OCI-LY3 (cell line): ENCODE results near the gene SCARF1.
A peak's percentile ranks its signal among the peaks of the same experiment; 100 is the strongest.

ENCODE experiments used
- H2AFZ ChIP-seq: fragments of 200-600, 300-600 bp; shearing (Covaris generic); 2 replicates; pipeline ENCODE4 v1.6.0; 2014; ENCODE audit warnings: antibody characterized with exemption, low read depth, low read length
- H3K27ac ChIP-seq: fragments of 200-600, 300-600 bp; sonication (generic); 2 replicates; pipeline ENCODE4 v1.5.1; 2014; ENCODE audit warnings: mild to moderate bottlenecking, low read length, moderate library complexity, mixed read lengths
- H3K27me3 ChIP-seq: fragments of 200-600, 300-600 bp; sonication (generic); 2 replicates; pipeline ENCODE4 v1.6.1; 2014; ENCODE audit warnings: low read depth, low read length, mixed read lengths
- H3K36me3 ChIP-seq: fragments of 200-600, 300-600 bp; sonication (generic); replicated peaks from 2 replicates; pipeline ENCODE3; 2014; ENCODE audit warnings: low read depth, low read length, mixed read lengths
- H3K4me1 ChIP-seq: fragments of 300-600, 200-600 bp; sonication (generic); 2 replicates; pipeline ENCODE4 v1.6.1; 2014; ENCODE audit warnings: low read length, mixed read lengths
- H3K4me2 ChIP-seq: fragments of 200-600, 300-600 bp; sonication (generic); 2 replicates; pipeline ENCODE4 v1.6.1; 2014; ENCODE audit warnings: low read length, mixed read lengths
- H3K4me3 ChIP-seq: fragments of 300-600, 200-600 bp; sonication (generic); 2 replicates; pipeline ENCODE4 v1.5.1; 2014; ENCODE audit warnings: antibody characterized with exemption, mild to moderate bottlenecking, low read length, moderate library complexity
- H3K79me2 ChIP-seq: fragments of 300-600, 200-600 bp; shearing (Covaris generic); 2 replicates; pipeline ENCODE4 v1.6.1; 2014; ENCODE audit warnings: mild to moderate bottlenecking, low read length, mixed read lengths
- H3K9ac ChIP-seq: fragments of 300-600, 200-600 bp; shearing (Covaris generic); 2 replicates; pipeline ENCODE4 v1.6.0; 2014; ENCODE audit warnings: mild to moderate bottlenecking, low read length, moderate library complexity
- H3K9me3 ChIP-seq: fragments of 200-600, 300-600 bp; shearing (Covaris generic); 2 replicates; pipeline ENCODE4 v1.6.1; 2014; ENCODE audit warnings: low read length, mixed read lengths; ENCODE audit not compliant: insufficient read depth
- H4K20me1 ChIP-seq: fragments of 200-600, 300-600 bp; sonication (generic); 2 replicates; pipeline ENCODE4 v1.6.1; 2016; ENCODE audit warnings: low read length, mixed read lengths; ENCODE audit not compliant: insufficient read depth
- EZH2phosphoT487 ChIP-seq: fragments of 200-600 bp; shearing (Covaris generic); IDR thresholded peaks from 2 replicates; pipeline ENCODE4 v1.6.1; 2018; ENCODE audit warnings: antibody characterized with exemption, mixed run types, low read depth
- TF ChIP-seq, protein P1 (sequence below): fragments of 200-600, 300-600 bp; sonication (generic); IDR thresholded peaks from 2 replicates; pipeline ENCODE4 v1.5.1; 2014; ENCODE audit warnings: antibody characterized with exemption, low read length, low read depth

SCARF1 gene

DNA sequence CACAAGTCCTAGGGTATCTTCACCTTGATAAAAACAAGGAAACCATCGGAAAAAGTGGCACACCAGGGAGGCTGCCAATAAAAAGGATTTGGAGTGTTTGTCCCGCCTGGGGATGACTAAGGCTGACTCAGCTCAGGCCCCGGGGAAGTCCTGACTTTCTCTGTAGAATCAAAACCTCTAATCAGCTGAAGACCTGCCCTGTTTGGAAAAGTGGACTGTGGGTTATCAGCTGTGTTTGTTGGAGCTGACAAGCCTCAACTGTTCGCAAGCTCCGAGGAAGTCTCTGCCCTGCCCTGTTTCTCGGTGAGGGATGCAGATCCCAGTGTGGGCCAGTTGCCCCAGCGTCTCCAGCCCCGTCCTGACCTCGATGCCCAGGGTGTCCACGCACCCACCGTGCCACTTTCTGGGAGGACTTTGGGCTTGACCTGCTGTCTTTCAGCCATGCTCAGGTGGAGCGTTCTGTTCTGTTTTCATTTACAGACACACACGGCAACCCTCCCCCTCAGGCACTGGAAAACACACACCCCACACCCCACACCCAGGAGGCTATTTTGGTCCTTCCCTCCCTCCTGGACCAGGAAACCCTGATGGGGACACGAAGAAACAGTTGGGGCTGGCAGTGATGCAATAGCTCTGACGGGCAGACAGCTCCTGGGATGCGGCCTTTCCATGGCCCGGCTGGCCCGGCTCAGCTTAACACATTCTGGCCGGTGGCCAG, 55.3 kb downstream of the SCARF1 start:
- no peak for TF ChIP-seq EZH2phosphoT487
- TF ChIP-seq, protein P1, sequence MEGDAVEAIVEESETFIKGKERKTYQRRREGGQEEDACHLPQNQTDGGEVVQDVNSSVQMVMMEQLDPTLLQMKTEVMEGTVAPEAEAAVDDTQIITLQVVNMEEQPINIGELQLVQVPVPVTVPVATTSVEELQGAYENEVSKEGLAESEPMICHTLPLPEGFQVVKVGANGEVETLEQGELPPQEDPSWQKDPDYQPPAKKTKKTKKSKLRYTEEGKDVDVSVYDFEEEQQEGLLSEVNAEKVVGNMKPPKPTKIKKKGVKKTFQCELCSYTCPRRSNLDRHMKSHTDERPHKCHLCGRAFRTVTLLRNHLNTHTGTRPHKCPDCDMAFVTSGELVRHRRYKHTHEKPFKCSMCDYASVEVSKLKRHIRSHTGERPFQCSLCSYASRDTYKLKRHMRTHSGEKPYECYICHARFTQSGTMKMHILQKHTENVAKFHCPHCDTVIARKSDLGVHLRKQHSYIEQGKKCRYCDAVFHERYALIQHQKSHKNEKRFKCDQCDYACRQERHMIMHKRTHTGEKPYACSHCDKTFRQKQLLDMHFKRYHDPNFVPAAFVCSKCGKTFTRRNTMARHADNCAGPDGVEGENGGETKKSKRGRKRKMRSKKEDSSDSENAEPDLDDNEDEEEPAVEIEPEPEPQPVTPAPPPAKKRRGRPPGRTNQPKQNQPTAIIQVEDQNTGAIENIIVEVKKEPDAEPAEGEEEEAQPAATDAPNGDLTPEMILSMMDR, result no peak
- Histone ChIP-seq H3K79me2 (no peaks in the 10 kb centered on the region), H3K4me2 (peak overlapping the region; percentile 44), H4K20me1 (no peaks in the 10 kb centered on the region), H3K36me3 (no peaks in the 10 kb centered on the region), H2AFZ (no peak overlapping the region; the same call in 1 of the 2 replicates), H3K4me3 (0 out of 2 replicates have a peak overlapping the region, but pooled peaks have one; percentile 21), H3K9me3 (no peaks in the 10 kb centered on the region), H3K27ac (no peak overlapping the region), H3K4me1 (peaks cover 44% of the 10 kb centered on the region), H3K9ac (peak overlapping the region; percentile 11; the same call in 1 of the 2 replicates), H3K27me3 (no peaks in the 10 kb centered on the region)

DNA sequence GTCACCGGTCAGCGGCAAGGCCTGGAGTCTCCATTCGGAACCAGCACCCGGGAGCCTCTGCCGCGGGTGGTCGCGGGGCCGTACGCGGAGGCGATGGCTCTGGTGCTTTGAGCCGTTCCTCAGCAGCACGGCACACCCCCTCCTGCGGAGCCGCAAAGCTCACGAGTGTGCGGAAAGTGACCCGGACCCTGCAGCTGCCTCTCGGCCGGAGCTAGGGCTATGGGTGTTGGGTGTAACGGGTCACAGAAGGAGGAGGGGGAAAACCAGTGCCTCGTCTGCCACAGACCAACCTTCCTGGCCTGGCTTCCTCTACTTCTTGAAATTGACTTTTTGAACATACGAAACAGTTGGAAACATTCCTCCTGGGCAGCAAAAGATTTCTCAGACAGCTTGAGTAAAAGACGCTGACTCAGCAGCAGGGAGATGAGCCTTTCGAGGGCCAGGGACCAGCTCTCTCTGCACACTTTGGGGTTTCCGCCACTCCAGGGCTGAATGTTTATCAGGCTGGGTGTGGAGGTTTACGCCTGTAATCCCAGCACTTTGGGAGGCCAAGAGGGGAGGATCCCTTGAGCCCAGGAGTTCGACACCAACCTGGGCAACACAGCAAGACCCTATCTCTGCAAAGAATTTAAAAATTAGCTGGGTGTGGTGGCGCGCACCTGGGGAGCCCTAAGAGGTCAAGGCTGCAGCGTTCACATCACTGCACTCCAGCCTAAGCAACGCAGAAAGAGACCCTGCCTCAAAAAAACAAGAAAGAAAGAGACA, 56.5 kb downstream of the SCARF1 start:
- no peaks in the 10 kb centered on the region for H3K36me3 ChIP-seq
- no peaks in the 10 kb centered on the region for H3K9me3 ChIP-seq
- no peak overlapping the region for H2AFZ ChIP-seq
- no peak overlapping the region for H3K27ac ChIP-seq
- H3K27me3 ChIP-seq, result no peaks in the 10 kb centered on the region
- peaks cover 40% of the 10 kb centered on the region for H3K4me1 ChIP-seq
- no peak overlapping the region for H3K4me2 ChIP-seq
- no peak overlapping the region for H3K9ac ChIP-seq
- H3K79me2 ChIP-seq, result no peaks in the 10 kb centered on the region
- H3K4me3 ChIP-seq, result no peak overlapping the region
- H4K20me1 ChIP-seq, result no peaks in the 10 kb centered on the region
- TF ChIP-seq, protein P1, result no peak
- no peak for TF ChIP-seq EZH2phosphoT487

DNA sequence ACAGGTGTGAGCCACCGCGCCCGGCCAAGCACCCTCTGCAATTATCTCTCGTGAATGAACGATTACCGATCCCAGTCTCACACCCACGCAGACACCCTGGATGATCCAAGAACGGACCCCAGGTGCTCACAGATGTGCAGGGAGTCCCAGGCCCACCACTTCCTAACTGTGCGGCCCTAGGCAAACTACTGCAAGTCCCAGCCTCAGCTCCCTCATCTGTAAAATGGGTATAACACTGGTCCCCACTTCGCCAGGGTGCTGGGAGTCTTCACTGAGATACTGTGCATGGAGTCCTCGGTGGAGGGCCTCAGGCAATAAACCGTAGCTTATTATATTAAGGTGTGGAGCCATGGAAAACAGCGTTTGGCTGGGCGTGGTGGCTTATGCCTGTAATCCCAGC, 61.4 kb downstream of the SCARF1 start:
- H2AFZ ChIP-seq, result no peak overlapping the region
- H3K4me3 ChIP-seq, result no peak overlapping the region
- no peaks in the 10 kb centered on the region for H3K79me2 ChIP-seq
- H4K20me1 ChIP-seq, result no peaks in the 10 kb centered on the region
- no peak overlapping the region for H3K9ac ChIP-seq
- no peak overlapping the region for H3K27ac ChIP-seq
- no peaks in the 10 kb centered on the region for H3K27me3 ChIP-seq
- no peaks in the 10 kb centered on the region for H3K9me3 ChIP-seq
- TF ChIP-seq, protein P1, result no peak
- TF ChIP-seq EZH2phosphoT487, result no peak
- H3K36me3 ChIP-seq, result no peaks in the 10 kb centered on the region
- no peak overlapping the region for H3K4me2 ChIP-seq
- no peaks in the 10 kb centered on the region for H3K4me1 ChIP-seq
